Panc1 (cell line): ENCODE data around the gene SUGP1. TPM values are rescaled to one million over a fixed set of nuclear protein-coding genes. Genes with fewer than 3 reads are reported as not detected.

Source experiments
- ATAC-seq: fragments of 200-7000 bp; cut with Tn5 transposase; 2 replicates; pipeline ENCODE4 v1.9.1; 2020; ENCODE audit warnings: mild to moderate bottlenecking, moderate library complexity
- BruUV-seq: library from RNA; stranded (reverse); fragments of 400-500 nt; replicated peaks from 2 replicates; lab custom pipeline; 2021; lab: Mats Ljungman, UMichigan
- CTCF ChIA-PET: fragments of 300-600 bp; sonication (Branson Sonifier 250); formaldehyde crosslinking; loops from one replicate; lab custom pipeline; 2022; ENCODE audit warnings: antibody characterized with exemption; lab: Charles Lee
- POLR2A ChIA-PET: fragments of 300-600 bp; sonication (Branson Sonifier 250); formaldehyde crosslinking; loops from one replicate; lab custom pipeline; 2022; ENCODE audit warnings: antibody characterized with exemption; lab: Charles Lee
- DNase-seq: peaks from one replicate; pipeline ENCODE4 v3.0.0-alpha.2; 2010; ENCODE audit warnings: low read depth, low spot score
- H3K27ac ChIP-seq: 2 replicates; pipeline ENCODE4 v1.5.1; 2011; ENCODE audit warnings: mild to moderate bottlenecking, low read length, inconsistent platforms
- H3K27me3 ChIP-seq: fragments of 200-500 bp; sonication (Bioruptor generic); 2 replicates; pipeline ENCODE4 v1.6.0; 2014; ENCODE audit warnings: low read length, inconsistent platforms; ENCODE audit not compliant: control insufficient read depth, insufficient read depth
- H3K36me3 ChIP-seq: fragments of 200-500 bp; sonication (Bioruptor generic); 2 replicates; pipeline ENCODE4 v1.5.1; 2014; ENCODE audit warnings: inconsistent platforms, mild to moderate bottlenecking, low read length, moderate library complexity; ENCODE audit not compliant: control insufficient read depth, insufficient read depth
- H3K4me1 ChIP-seq: 2 replicates; pipeline ENCODE4 v1.5.1; 2011; ENCODE audit warnings: inconsistent platforms, mild to moderate bottlenecking, low read length, moderate library complexity; ENCODE audit not compliant: control insufficient read depth, insufficient read depth
- H3K4me3 ChIP-seq, 2 experiments: 2 replicates each; pipeline ENCODE4 v1.5.1; 2011 to 2012; ENCODE audit warnings: low read depth in 2 of 2, low read length in 2 of 2, mild to moderate bottlenecking in 2 of 2, inconsistent platforms in 1 of 2, moderate library complexity in 1 of 2
- H3K9me3 ChIP-seq: fragments of 200-500 bp; sonication (Bioruptor generic); 2 replicates; pipeline ENCODE4 v1.5.1; 2014; ENCODE audit warnings: low read depth, mild to moderate bottlenecking, inconsistent platforms, low read length, moderate library complexity; ENCODE audit not compliant: control insufficient read depth, insufficient read depth
- CTCF ChIP-seq: fragments of 450-650 bp; IDR thresholded peaks from 2 replicates; pipeline ENCODE4 v1.5.1; 2017; ENCODE audit warnings: mild to moderate bottlenecking
- POLR2AphosphoS5 ChIP-seq: IDR thresholded peaks from 2 replicates; pipeline ENCODE4 v1.6.1; 2012; ENCODE audit warnings: mild to moderate bottlenecking, low read depth, low read length, moderate library complexity
- REST ChIP-seq, 2 experiments: IDR thresholded peaks; 2 replicates each; pipeline ENCODE4 v1.6.1; 2011 to 2012; ENCODE audit warnings: low read depth in 2 of 2, control low read depth in 1 of 2, low read length in 1 of 2, mild to moderate bottlenecking in 1 of 2, moderate library complexity in 1 of 2; ENCODE audit not compliant: insufficient read depth in 1 of 2
- SIN3A ChIP-seq: IDR thresholded peaks from 2 replicates; pipeline ENCODE4 v1.6.1; 2012; ENCODE audit warnings: low read depth, mild to moderate bottlenecking, low read length, moderate library complexity, borderline replicate concordance; ENCODE audit not compliant: insufficient read depth
- TCF7L2 ChIP-seq: IDR thresholded peaks from 2 replicates; pipeline ENCODE4 v1.6.1; 2011; ENCODE audit warnings: mild to moderate bottlenecking, low read depth, low read length, inconsistent platforms
- in situ Hi-C: cut with HindIII; loops from 2 replicates; pipeline ENCODE4 v1.10.0; 2016; ENCODE audit warnings: low sequenced_read_pairs, low pct_unique_long_range_greater_than_20kb
- intact Hi-C: fragments of 100-400 bp; cut with micrococcal nuclease; formaldehyde crosslinking; loops from one replicate; pipeline ENCODE4 v1.10.0; 2022; ENCODE audit not compliant: unreplicated experiment
- total RNA-seq: library from RNA; stranded (reverse); gene quantifications from one replicate; pipeline ENCODE4 v1.2.1, GENCODE V29; 2021; ENCODE audit not compliant: unreplicated experiment

Gene SUGP1
- total RNA-seq, 1 experiment from 2014 or later = 41.5 TPM

GRCh38 chr19:19303411-19303810 is 16.9 kb downstream of the SUGP1 start:
- H3K4me1 ChIP-seq = no peaks in the 10 kb centered on the region
- no peaks in the 10 kb centered on the region for H3K27me3 ChIP-seq
- H3K4me3 ChIP-seq = no peak overlapping the region
- H3K27ac ChIP-seq = no peak overlapping the region
- DNase-seq = no peak
- BruUV-seq = no TSS peak
- intact Hi-C loops = no loop called here
- ATAC-seq = no peak
- TF ChIP-seq CTCF (no peak), REST (IDR thresholded peaks at IDR 0.05; ENCODE audit: insufficient read depth in 1 of 2, low read depth in 2 of 2, low read length in 1 of 2) (no peak), TCF7L2 (no peak), POLR2AphosphoS5 (no peak), SIN3A (no peak)
- no peaks in the 10 kb centered on the region for H3K9me3 ChIP-seq
- H3K36me3 ChIP-seq = no peaks in the 10 kb centered on the region
- in situ Hi-C loops = no loop called here
- POLR2A ChIA-PET = interaction anchor here (0.6 kb wide), 1 partner anchor 12 kb away, joined by 3 read pairs; no protein-coding TSS in a partner anchor
- CTCF ChIA-PET = no interaction called here

- no peak overlapping the region for H3K4me3 ChIP-seq
- TF ChIP-seq SIN3A (no peak), POLR2AphosphoS5 (no peak), CTCF (no peak), TCF7L2 (no peak)
- H3K27ac ChIP-seq = no peak overlapping the region
- H3K27me3 ChIP-seq = no peaks in the 10 kb centered on the region
- no peaks in the 10 kb centered on the region for H3K4me1 ChIP-seq
- ChIA-PET CTCF (no interaction called here), POLR2A (no interaction called here)
- in situ Hi-C loops = no loop called here
- DNase-seq (no peak), ATAC-seq (no peak)
- no peaks in the 10 kb centered on the region for H3K36me3 ChIP-seq
- no TSS peak for BruUV-seq
- no peaks in the 10 kb centered on the region for H3K9me3 ChIP-seq
- intact Hi-C loops = no loop called here
Measured at GRCh38 chr19:19300613-19301012, 19.7 kb downstream of the SUGP1 start.
